ENCODE data around the gene ALG14.
"Not testable (repeated sequence)": the region's sequence is repeated elsewhere in the genome, so short reads cannot be mapped to it uniquely, and the experiment has no call there.

Gene ALG14

GRCh38 chr1:95002164-95002539 is 70.6 kb downstream of the ALG14 start:
- no peaks in the 10 kb centered on the region for H3K9me3 ChIP-seq (ENCODE audit: control insufficient read depth, low read length)
- H3K4me3 ChIP-seq (ENCODE audit: insufficient read depth, low read depth, low read length, poor library complexity, severe bottlenecking), result no peak overlapping the region
- H3K36me3 ChIP-seq (ENCODE audit: control insufficient read depth, insufficient read depth, low read length), result no peaks in the 10 kb centered on the region
- no peak overlapping the region for H3K27ac ChIP-seq (ENCODE audit: insufficient read depth, low read length, poor library complexity, severe bottlenecking)
- no peaks in the 10 kb centered on the region for H3K27me3 ChIP-seq (replicated peaks; ENCODE audit: control insufficient read depth, insufficient read depth, low read length, poor library complexity, severe bottlenecking)
- no peaks in the 10 kb centered on the region for H3K4me1 ChIP-seq (ENCODE audit: control insufficient read depth, insufficient read depth, low read length, poor library complexity, severe bottlenecking)
- no peak for DNase-seq

- Histone ChIP-seq H3K27me3 (replicated peaks; ENCODE audit: control insufficient read depth, insufficient read depth, low read length, poor library complexity, severe bottlenecking) (no peaks in the 10 kb centered on the region), H3K4me1 (ENCODE audit: control insufficient read depth, insufficient read depth, low read length, poor library complexity, severe bottlenecking) (no peaks in the 10 kb centered on the region), H3K27ac (ENCODE audit: insufficient read depth, low read length, poor library complexity, severe bottlenecking) (no peak overlapping the region), H3K36me3 (ENCODE audit: control insufficient read depth, insufficient read depth, low read length) (no peaks in the 10 kb centered on the region), H3K4me3 (ENCODE audit: insufficient read depth, low read depth, low read length, poor library complexity, severe bottlenecking) (no peak overlapping the region), H3K9me3 (ENCODE audit: control insufficient read depth, low read length) (no peaks in the 10 kb centered on the region)
- no peak for DNase-seq
Measured at GRCh38 chr1:94999456-95000131, 73.2 kb downstream of the ALG14 start.

GRCh38 chr1:94998748-94999147 is 74.0 kb downstream of the ALG14 start:
- no peak overlapping the region for H3K4me3 ChIP-seq (ENCODE audit: insufficient read depth, low read depth, low read length, poor library complexity, severe bottlenecking)
- no peaks in the 10 kb centered on the region for H3K4me1 ChIP-seq (ENCODE audit: control insufficient read depth, insufficient read depth, low read length, poor library complexity, severe bottlenecking)
- H3K27me3 ChIP-seq (replicated peaks; ENCODE audit: control insufficient read depth, insufficient read depth, low read length, poor library complexity, severe bottlenecking), result no peaks in the 10 kb centered on the region
- no peak overlapping the region for H3K27ac ChIP-seq (ENCODE audit: insufficient read depth, low read length, poor library complexity, severe bottlenecking)
- no peaks in the 10 kb centered on the region for H3K36me3 ChIP-seq (ENCODE audit: control insufficient read depth, insufficient read depth, low read length)
- DNase-seq, result no peak
- no peaks in the 10 kb centered on the region for H3K9me3 ChIP-seq (ENCODE audit: control insufficient read depth, low read length)

- no peaks in the 10 kb centered on the region for H3K4me1 ChIP-seq (ENCODE audit: control insufficient read depth, insufficient read depth, low read length, poor library complexity, severe bottlenecking)
- H3K9me3 ChIP-seq (ENCODE audit: control insufficient read depth, low read length), result no peaks in the 10 kb centered on the region
- no peaks in the 10 kb centered on the region for H3K27me3 ChIP-seq (replicated peaks; ENCODE audit: control insufficient read depth, insufficient read depth, low read length, poor library complexity, severe bottlenecking)
- no peak for DNase-seq
- H3K36me3 ChIP-seq (ENCODE audit: control insufficient read depth, insufficient read depth, low read length), result no peaks in the 10 kb centered on the region
- no peak overlapping the region for H3K4me3 ChIP-seq (ENCODE audit: insufficient read depth, low read depth, low read length, poor library complexity, severe bottlenecking)
- no peak overlapping the region for H3K27ac ChIP-seq (ENCODE audit: insufficient read depth, low read length, poor library complexity, severe bottlenecking)
Measured at GRCh38 chr1:94998114-94998513, 74.6 kb downstream of the ALG14 start.

- not testable (repeated sequence) for DNase-seq; H3K4me1 ChIP-seq (ENCODE audit: control insufficient read depth, insufficient read depth, low read length, poor library complexity, severe bottlenecking); H3K36me3 ChIP-seq (ENCODE audit: control insufficient read depth, insufficient read depth, low read length)
Measured at GRCh38 chr1:94995536-94995935, 77.2 kb downstream of the ALG14 start.

GRCh38 chr1:94994805-94995204 is 77.9 kb downstream of the ALG14 start:
- no peaks in the 10 kb centered on the region for H3K27me3 ChIP-seq (replicated peaks; ENCODE audit: control insufficient read depth, insufficient read depth, low read length, poor library complexity, severe bottlenecking)
- no peak overlapping the region for H3K27ac ChIP-seq (ENCODE audit: insufficient read depth, low read length, poor library complexity, severe bottlenecking)
- H3K4me3 ChIP-seq (ENCODE audit: insufficient read depth, low read depth, low read length, poor library complexity, severe bottlenecking), result no peak overlapping the region
- no peaks in the 10 kb centered on the region for H3K9me3 ChIP-seq (ENCODE audit: control insufficient read depth, low read length)
- no peak for DNase-seq
- H3K36me3 ChIP-seq (ENCODE audit: control insufficient read depth, insufficient read depth, low read length), result no peaks in the 10 kb centered on the region
- H3K4me1 ChIP-seq (ENCODE audit: control insufficient read depth, insufficient read depth, low read length, poor library complexity, severe bottlenecking), result no peaks in the 10 kb centered on the region

More at GRCh38 chr1:94995536-94995935, 77.2 kb downstream of the ALG14 start:
- H3K4me3 ChIP-seq (ENCODE audit: insufficient read depth, low read depth, low read length, poor library complexity, severe bottlenecking); H3K27me3 ChIP-seq (replicated peaks; ENCODE audit: control insufficient read depth, insufficient read depth, low read length, poor library complexity, severe bottlenecking); H3K27ac ChIP-seq (ENCODE audit: insufficient read depth, low read length, poor library complexity, severe bottlenecking); H3K9me3 ChIP-seq (ENCODE audit: control insufficient read depth, low read length): not testable (repeated sequence)

GRCh38 chr1:94993931-94994645 is 78.7 kb downstream of the ALG14 start:
- Histone ChIP-seq H3K4me1 (ENCODE audit: control insufficient read depth, insufficient read depth, low read length, poor library complexity, severe bottlenecking) (no peaks in the 10 kb centered on the region), H3K27ac (ENCODE audit: insufficient read depth, low read length, poor library complexity, severe bottlenecking) (no peak overlapping the region), H3K36me3 (ENCODE audit: control insufficient read depth, insufficient read depth, low read length) (no peaks in the 10 kb centered on the region), H3K4me3 (ENCODE audit: insufficient read depth, low read depth, low read length, poor library complexity, severe bottlenecking) (no peak overlapping the region), H3K27me3 (replicated peaks; ENCODE audit: control insufficient read depth, insufficient read depth, low read length, poor library complexity, severe bottlenecking) (no peaks in the 10 kb centered on the region), H3K9me3 (ENCODE audit: control insufficient read depth, low read length) (no peaks in the 10 kb centered on the region)
- DNase-seq, result no peak

GRCh38 chr1:94992863-94993563 is 79.7 kb downstream of the ALG14 start:
- H3K27ac ChIP-seq (ENCODE audit: insufficient read depth, low read length, poor library complexity, severe bottlenecking), result no peak overlapping the region
- DNase-seq, result no peak
- no peak overlapping the region for H3K4me3 ChIP-seq (ENCODE audit: insufficient read depth, low read depth, low read length, poor library complexity, severe bottlenecking)
- no peaks in the 10 kb centered on the region for H3K9me3 ChIP-seq (ENCODE audit: control insufficient read depth, low read length)
- H3K4me1 ChIP-seq (ENCODE audit: control insufficient read depth, insufficient read depth, low read length, poor library complexity, severe bottlenecking), result no peaks in the 10 kb centered on the region
- no peaks in the 10 kb centered on the region for H3K27me3 ChIP-seq (replicated peaks; ENCODE audit: control insufficient read depth, insufficient read depth, low read length, poor library complexity, severe bottlenecking)
- H3K36me3 ChIP-seq (ENCODE audit: control insufficient read depth, insufficient read depth, low read length), result no peaks in the 10 kb centered on the region

- DNase-seq, result no peak
- no peaks in the 10 kb centered on the region for H3K4me1 ChIP-seq (ENCODE audit: control insufficient read depth, insufficient read depth, low read length, poor library complexity, severe bottlenecking)
Measured at GRCh38 chr1:94992161-94992560, 80.6 kb downstream of the ALG14 start.

GRCh38 chr1:94989911-94990473 is 82.8 kb downstream of the ALG14 start:
- Histone ChIP-seq H3K36me3 (ENCODE audit: control insufficient read depth, insufficient read depth, low read length) (no peaks in the 10 kb centered on the region), H3K9me3 (ENCODE audit: control insufficient read depth, low read length) (no peaks in the 10 kb centered on the region), H3K27ac (ENCODE audit: insufficient read depth, low read length, poor library complexity, severe bottlenecking) (no peak overlapping the region), H3K4me1 (ENCODE audit: control insufficient read depth, insufficient read depth, low read length, poor library complexity, severe bottlenecking) (no peaks in the 10 kb centered on the region), H3K27me3 (replicated peaks; ENCODE audit: control insufficient read depth, insufficient read depth, low read length, poor library complexity, severe bottlenecking) (no peaks in the 10 kb centered on the region), H3K4me3 (ENCODE audit: insufficient read depth, low read depth, low read length, poor library complexity, severe bottlenecking) (no peak overlapping the region)
- DNase-seq, result no peak

More at GRCh38 chr1:94992161-94992560, 80.6 kb downstream of the ALG14 start:
- H3K27me3 ChIP-seq (replicated peaks; ENCODE audit: control insufficient read depth, insufficient read depth, low read length, poor library complexity, severe bottlenecking), result no peaks in the 10 kb centered on the region
- no peaks in the 10 kb centered on the region for H3K36me3 ChIP-seq (ENCODE audit: control insufficient read depth, insufficient read depth, low read length)
- H3K9me3 ChIP-seq (ENCODE audit: control insufficient read depth, low read length), result no peaks in the 10 kb centered on the region
- no peak overlapping the region for H3K4me3 ChIP-seq (ENCODE audit: insufficient read depth, low read depth, low read length, poor library complexity, severe bottlenecking)
- no peak overlapping the region for H3K27ac ChIP-seq (ENCODE audit: insufficient read depth, low read length, poor library complexity, severe bottlenecking)
